ENCODE measurements around the gene FAM47E. TPM values are rescaled to one million over a fixed set of nuclear protein-coding genes. Genes with fewer than 3 reads are reported as not detected.

FAM47E gene
- total and polyA plus RNA-seq, 4 donors: 0.85 to 2.5 (median 1.7) TPM

DNA sequence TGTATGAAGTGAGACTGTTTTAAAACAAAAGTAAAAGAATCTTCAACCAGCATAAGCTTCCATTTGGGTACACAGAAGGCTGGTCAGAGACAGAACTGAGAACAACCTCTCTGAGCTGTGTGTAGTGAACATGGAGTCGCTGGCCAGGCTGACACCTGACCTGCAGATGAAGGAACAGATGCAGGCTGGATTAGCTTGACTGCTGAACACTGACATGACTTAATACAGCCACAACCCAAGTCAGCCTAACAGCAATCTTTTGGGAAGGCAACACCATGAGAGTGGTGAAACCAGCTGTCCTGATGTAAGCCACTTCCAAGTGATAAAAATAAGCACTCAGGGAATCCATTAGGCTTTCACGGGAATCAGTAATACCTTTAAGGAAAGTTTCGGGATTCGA, 48.0 kb upstream of the FAM47E start:
- Histone ChIP-seq H3K4me1 (ENCODE audit: control insufficient read depth in 4 of 4, insufficient read depth in 4 of 4, low read length in 3 of 4) (peaks cover 13 to 78% (median 64%) of the 10 kb centered on the region in 4 donors), H3K9ac (ENCODE audit: low read depth in 1 of 2, low read length in 2 of 2) (no peak overlapping the region), H3K4me3 (ENCODE audit: low read depth in 1 of 3, low read length in 3 of 3) (no peak overlapping the region), H3K27ac (ENCODE audit: low read depth in 1 of 2, low read length in 2 of 2) (peak overlapping the region in 1 of 2 donors; percentile 0), H3K36me3 (ENCODE audit: control insufficient read depth in 4 of 4, insufficient read depth in 3 of 4, low read depth in 1 of 4, low read length in 3 of 4) (no peaks in the 10 kb centered on the region), H3K27me3 (ENCODE audit: control insufficient read depth in 4 of 4, insufficient read depth in 4 of 4, low read length in 3 of 4) (no peaks in the 10 kb centered on the region), H3K9me3 (ENCODE audit: control insufficient read depth in 4 of 4, low read length in 3 of 4) (no peaks in the 10 kb centered on the region)
- 92% methylated on average over 4 of the region's 4 CpGs for WGBS
- no peak for DNase-seq (ENCODE audit: low spot score)
- TF ChIP-seq, protein P1, sequence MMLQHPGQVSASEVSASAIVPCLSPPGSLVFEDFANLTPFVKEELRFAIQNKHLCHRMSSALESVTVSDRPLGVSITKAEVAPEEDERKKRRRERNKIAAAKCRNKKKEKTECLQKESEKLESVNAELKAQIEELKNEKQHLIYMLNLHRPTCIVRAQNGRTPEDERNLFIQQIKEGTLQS (IDR thresholded peaks at IDR 0.05): no peak
- no peak for TF ChIP-seq RAD21 (IDR thresholded peaks at IDR 0.05)
- no peak for TF ChIP-seq RXRA (IDR thresholded peaks at IDR 0.05)
- TF ChIP-seq REST (IDR thresholded peaks at IDR 0.05): no peak
- TF ChIP-seq HNF4A (conservative IDR thresholded peaks at IDR 0.05): no peak
- TF ChIP-seq FOXA1 (IDR thresholded peaks at IDR 0.05): no peak
- TF ChIP-seq ZBTB33 (IDR thresholded peaks at IDR 0.05): no peak
- TF ChIP-seq NR2F2 (IDR thresholded peaks at IDR 0.05): no peak
- TF ChIP-seq, protein P2, sequence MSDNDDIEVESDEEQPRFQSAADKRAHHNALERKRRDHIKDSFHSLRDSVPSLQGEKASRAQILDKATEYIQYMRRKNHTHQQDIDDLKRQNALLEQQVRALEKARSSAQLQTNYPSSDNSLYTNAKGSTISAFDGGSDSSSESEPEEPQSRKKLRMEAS (IDR thresholded peaks at IDR 0.05): no peak
- TF ChIP-seq JUND (IDR thresholded peaks at IDR 0.05): no peak
- no peak for TF ChIP-seq GABPA (IDR thresholded peaks at IDR 0.05 in 1 of 2, conservative IDR thresholded peaks at IDR 0.05 in 1 of 2)

DNA sequence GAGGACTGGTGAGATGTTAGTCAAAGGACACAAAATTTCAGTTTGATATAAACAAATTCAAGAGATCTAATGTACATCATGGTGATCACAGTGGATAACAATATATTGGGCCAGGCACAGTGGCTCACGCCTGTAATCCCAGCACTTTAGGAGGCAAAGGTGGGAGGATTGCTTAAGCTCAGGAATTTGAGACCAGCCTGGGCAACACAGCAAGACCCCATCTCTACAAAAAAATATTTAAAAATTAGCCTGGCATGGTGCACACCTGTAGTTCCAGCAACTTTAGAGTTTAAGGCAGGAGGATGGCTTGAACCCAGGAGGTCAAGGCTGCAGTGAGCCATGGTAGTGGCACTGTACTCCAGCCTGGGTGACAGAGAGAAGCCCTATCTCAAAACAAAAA, 46.6 kb upstream of the FAM47E start:
- H3K9me3 ChIP-seq (ENCODE audit: control insufficient read depth in 4 of 4, low read length in 3 of 4): no peaks in the 10 kb centered on the region
- no peak overlapping the region for H3K27ac ChIP-seq (ENCODE audit: low read depth in 1 of 2, low read length in 2 of 2)
- no peak overlapping the region for H3K4me3 ChIP-seq (ENCODE audit: low read depth in 1 of 3, low read length in 3 of 3)
- peaks cover 6 to 76% (median 61%) of the 10 kb centered on the region in 4 donors for H3K4me1 ChIP-seq (ENCODE audit: control insufficient read depth in 4 of 4, insufficient read depth in 4 of 4, low read length in 3 of 4)
- 98% methylated on average over 1 of the region's 1 CpG for WGBS
- no peak for DNase-seq (ENCODE audit: low spot score)
- H3K27me3 ChIP-seq (ENCODE audit: control insufficient read depth in 4 of 4, insufficient read depth in 4 of 4, low read length in 3 of 4): no peaks in the 10 kb centered on the region
- H3K36me3 ChIP-seq (ENCODE audit: control insufficient read depth in 4 of 4, insufficient read depth in 3 of 4, low read depth in 1 of 4, low read length in 3 of 4): no peaks in the 10 kb centered on the region
- TF ChIP-seq REST (IDR thresholded peaks at IDR 0.05) (no peak), ZBTB33 (IDR thresholded peaks at IDR 0.05) (no peak), NR2F2 (IDR thresholded peaks at IDR 0.05) (no peak), TAF1 (conservative IDR thresholded peaks at IDR 0.05) (no peak)
- no peak overlapping the region for H3K9ac ChIP-seq (ENCODE audit: low read depth in 1 of 2, low read length in 2 of 2)

All from liver (tissue), 9 donors.